HG03095 (cell line): ENCODE measurements around the gene TIMM17A.

Experiments used
- ATAC-seq: cut with Tn5 transposase; IDR thresholded peaks from one replicate; pipeline ENCODE4 v1.9.1; 2021; ENCODE audit warnings: moderate library complexity; ENCODE audit not compliant: unreplicated experiment

Gene TIMM17A

DNA sequence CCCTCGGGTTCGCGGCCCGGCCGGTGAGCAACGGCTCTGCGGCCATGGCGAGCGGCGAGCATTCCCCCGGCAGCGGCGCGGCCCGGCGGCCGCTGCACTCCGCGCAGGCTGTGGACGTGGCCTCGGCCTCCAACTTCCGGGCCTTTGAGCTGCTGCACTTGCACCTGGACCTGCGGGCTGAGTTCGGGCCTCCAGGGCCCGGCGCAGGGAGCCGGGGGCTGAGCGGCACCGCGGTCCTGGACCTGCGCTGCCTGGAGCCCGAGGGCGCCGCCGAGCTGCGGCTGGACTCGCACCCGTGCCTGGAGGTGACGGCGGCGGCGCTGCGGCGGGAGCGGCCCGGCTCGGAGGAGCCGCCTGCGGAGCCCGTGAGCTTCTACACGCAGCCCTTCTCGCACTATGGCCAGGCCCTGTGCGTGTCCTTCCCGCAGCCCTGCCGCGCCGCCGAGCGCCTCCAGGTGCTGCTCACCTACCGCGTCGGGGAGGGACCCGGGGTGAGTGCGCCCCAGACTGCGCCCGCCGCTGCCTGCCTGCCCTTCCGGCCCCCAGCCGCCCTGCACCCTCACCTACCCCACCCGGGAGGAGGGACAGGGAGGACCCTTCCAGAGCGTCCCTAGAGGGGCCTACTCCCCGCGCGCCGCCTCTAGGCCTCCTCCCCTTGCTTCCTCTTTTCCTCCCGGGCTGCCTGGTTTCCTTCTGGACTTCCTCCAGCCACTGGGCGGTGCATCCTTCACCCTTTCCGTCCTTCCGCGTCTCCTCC, 27.5 kb downstream of the TIMM17A start, which contains the start of gene RNPEP:
Gene RNPEP (plus strand): TSS at position 26 of the 757 bp plus-strand sequence. CDS start 19 bp downstream, at position 45.
- ATAC-seq = peak; percentile 79

GRCh38 chr1:201983380-201983805, 28.1 kb downstream of the TIMM17A start:
- no peak for ATAC-seq

DNA sequence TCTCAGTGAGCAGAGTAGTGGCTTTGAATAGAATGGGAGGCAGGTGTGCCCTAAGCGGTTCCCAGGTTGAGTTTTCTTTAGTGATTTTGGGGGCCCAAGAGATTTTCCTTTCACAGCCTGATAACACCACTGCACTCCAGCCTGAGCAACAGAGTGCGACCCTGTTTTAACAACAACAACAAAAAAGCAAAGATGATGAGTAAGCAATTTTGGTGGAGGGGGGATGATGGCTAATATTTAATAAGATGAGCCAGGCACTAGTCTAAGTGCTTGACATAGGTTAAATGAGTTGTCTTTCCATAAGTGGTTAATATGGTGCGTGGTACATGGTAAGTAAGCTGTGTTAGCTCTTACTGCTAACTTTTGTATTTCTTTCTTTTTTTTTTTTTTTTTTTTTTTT, 29.1 kb downstream of the TIMM17A start:
- no peak for ATAC-seq

DNA sequence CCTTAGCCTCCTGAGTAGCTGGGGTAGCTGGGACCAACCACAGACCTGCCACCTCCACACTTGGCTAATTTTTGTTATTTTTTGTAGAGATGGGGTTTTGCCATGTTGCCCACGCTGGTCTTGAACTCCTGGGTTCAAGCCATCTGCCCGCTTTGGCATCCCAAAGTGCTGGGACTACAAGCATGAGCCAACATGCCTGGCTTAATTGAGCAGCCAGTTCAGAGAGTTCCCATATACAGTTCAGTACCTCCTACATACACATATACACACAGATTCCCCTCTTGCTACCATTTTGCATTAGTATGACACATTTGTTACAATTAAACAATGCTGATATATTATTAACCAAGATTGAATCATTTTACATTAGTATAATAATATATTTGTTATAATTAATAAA, 30.1 kb downstream of the TIMM17A start:
- ATAC-seq = no peak

DNA sequence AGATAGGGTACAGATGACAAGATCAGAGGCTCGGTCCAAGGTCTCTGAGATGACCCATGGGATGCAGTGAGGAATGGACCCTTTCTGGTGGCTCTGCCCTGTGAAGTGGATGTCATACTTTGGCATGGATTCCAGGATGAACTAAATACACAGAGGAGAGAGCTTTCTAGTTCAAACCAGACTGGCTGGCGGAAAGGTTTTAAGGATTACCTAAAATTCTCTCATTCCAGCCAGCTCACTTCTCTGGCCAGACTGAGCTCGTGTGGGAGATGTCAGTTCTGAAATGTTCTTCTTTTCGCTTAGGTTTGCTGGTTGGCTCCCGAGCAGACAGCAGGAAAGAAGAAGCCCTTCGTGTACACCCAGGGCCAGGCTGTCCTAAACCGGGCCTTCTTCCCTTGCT, 33.3 kb downstream of the TIMM17A start:
- no peak for ATAC-seq

DNA sequence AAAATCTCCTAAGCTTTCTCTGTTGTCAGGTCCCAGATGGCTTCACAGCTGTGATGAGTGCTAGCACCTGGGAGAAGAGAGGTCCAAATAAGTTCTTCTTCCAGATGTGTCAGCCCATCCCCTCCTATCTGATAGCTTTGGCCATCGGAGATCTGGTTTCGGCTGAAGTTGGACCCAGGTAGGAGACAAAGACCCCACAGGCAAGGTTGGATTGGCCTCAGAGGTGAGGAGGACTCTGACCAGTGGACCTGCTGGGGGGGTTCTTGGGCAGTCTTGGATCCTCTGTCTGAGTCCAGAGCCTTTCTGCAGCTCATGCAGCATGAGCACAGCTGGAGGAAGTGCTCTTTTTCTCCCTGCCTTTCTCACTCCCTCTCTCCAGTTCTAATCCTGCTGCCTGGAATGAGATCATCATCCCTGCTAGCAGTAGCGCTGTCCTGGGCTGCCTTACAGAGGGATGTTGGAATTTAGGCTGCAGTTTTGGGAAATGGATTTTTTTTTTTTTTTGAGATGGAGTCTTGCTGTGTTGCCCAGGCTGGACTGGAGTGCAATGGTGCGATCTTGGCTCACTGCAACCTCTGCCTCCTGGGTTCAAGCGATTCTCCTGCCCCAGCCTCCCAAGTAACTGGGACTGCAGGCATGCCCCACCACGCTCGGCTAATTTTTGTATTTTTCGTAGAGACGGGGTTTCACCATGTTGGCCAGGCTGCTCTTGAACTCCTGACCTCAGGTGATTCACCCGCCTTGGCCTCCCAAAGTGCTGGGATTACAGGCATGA, 34.2 kb downstream of the TIMM17A start:
- ATAC-seq = no peak

GRCh38 chr1:201990427-201990826, 35.1 kb downstream of the TIMM17A start:
- no peak for ATAC-seq

- no peak for ATAC-seq
These were observed 44.4 kb downstream of the TIMM17A start for GRCh38 chr1:201999625-202000238.

- no peak for ATAC-seq
These were observed 47.2 kb downstream of the TIMM17A start for GRCh38 chr1:202002507-202002906.

- ATAC-seq = no peak
These were observed 49.4 kb downstream of the TIMM17A start for GRCh38 chr1:202004711-202005110.

- ATAC-seq = no peak
These were observed 50.7 kb downstream of the TIMM17A start for GRCh38 chr1:202005958-202006357.

GRCh38 chr1:202007304-202007703, 52.0 kb downstream of the TIMM17A start:
- no peak for ATAC-seq

GRCh38 chr1:202007805-202008489, 52.6 kb downstream of the TIMM17A start:
- ATAC-seq = no peak

GRCh38 chr1:202009326-202010179, 54.2 kb downstream of the TIMM17A start:
- peak; percentile 40 for ATAC-seq

GRCh38 chr1:202010180-202011015, 55.1 kb downstream of the TIMM17A start, which contains the start of gene ELF3:
TSS of gene ELF3 (plus strand) at chr1:202010587. CDS start at chr1:202011137, 550 bp downstream.
- ATAC-seq = peak; percentile 78

- no peak for ATAC-seq
These were observed 56.7 kb downstream of the TIMM17A start for GRCh38 chr1:202011994-202012393.

DNA sequence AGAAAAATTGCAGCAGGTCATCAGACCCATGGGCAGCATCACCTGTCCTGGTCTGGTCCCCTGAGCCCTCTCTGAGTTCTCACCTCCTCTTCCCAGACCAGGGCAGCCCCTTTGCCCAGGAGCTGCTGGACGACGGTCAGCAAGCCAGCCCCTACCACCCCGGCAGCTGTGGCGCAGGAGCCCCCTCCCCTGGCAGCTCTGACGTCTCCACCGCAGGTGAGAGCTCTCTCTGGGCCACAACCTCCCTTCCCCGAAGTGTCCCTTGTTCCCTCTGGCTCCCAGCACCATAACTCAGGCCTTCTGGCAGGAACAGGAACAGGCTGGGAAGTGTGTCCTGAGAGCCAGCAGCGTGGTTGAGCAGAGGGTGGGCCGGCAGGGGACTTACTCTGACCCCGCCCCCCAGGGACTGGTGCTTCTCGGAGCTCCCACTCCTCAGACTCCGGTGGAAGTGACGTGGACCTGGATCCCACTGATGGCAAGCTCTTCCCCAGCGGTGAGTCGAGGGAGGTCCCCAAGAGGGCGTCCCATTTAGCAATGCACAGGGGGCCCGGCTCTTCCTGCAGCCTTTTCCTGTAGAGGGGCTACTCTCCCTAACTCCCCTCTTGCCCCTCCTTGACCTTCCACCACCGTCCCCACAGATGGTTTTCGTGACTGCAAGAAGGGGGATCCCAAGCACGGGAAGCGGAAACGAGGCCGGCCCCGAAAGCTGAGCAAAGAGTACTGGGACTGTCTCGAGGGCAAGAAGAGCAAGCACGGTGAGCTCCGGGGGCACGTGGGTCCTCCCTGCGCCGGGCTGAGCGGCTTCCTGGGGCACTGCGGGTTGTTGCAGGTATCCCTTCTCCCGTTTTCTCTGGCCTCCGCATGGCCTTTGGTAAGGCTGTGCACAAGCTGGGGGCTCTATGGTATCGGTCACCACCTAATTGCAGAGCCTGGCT, 57.5 kb downstream of the TIMM17A start:
- ATAC-seq = no peak

GRCh38 chr1:202013603-202014002, 58.3 kb downstream of the TIMM17A start:
- no peak for ATAC-seq
